ENCODE data around the gene SNX2.
"Not testable (repeated sequence)": the region's sequence is repeated elsewhere in the genome, so short reads cannot be mapped to it uniquely, and the experiment has no call there.

Gene SNX2

DNA sequence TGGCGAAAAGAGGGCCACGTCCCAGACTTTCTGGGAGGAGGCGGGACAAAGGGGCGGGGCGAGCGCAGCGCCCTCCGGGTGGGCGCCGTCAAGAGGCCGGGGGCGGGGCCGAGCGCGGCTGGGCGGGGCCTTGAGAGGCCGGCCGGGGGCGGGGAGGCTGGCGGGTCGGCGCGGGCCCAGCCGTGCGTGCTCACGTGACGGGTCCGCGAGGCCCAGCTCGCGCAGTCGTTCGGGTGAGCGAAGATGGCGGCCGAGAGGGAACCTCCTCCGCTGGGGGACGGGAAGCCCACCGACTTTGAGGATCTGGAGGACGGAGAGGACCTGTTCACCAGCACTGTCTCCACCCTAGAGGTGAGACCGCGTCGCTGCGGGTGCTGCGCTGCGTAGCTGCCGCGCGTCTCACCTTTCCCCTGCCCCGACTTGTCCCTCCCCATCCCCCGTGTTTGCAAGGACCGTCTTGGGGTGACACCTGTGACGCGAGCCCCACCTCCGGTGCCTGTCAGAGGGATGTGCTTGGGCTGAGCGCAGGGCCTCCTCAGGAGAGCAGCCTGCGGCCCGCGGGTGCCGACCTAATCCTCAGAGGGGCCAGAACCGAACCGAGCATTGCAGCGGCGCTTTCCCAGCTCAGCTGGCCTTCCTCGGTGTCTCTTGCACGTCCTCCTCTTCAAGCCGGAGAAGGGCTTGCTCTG is at the start of gene SNX2:
Gene SNX2, plus strand, starts transcription at position 220 of the 689 bp plus-strand sequence. Its CDS starts 24 bp downstream, at position 244.
- peak; percentile 65 for DNase-seq

- DNase-seq, result no peak
Observed at GRCh38 chr5:122727112-122727541, 47.8 kb upstream of the SNX2 start.

DNA sequence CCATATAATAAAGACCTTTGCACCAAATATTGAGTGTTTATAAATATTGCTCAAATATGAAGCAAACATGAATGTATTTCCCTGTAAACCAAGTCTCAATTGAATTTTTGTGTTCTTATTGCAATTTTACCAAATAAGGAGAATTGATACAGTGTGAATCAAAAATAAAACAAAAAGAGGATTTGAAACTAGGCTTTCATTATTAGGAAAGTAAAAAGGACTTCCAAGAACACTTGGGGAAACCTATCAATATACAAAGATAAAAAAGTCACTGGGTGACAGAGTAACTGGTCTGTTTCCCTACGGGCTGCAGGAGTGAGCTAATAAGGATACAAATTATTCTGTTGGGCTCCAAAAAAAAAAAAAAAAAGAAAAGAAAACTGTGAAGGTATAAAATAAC is 44.8 kb upstream of the SNX2 start:
- DNase-seq, result no peak

DNA sequence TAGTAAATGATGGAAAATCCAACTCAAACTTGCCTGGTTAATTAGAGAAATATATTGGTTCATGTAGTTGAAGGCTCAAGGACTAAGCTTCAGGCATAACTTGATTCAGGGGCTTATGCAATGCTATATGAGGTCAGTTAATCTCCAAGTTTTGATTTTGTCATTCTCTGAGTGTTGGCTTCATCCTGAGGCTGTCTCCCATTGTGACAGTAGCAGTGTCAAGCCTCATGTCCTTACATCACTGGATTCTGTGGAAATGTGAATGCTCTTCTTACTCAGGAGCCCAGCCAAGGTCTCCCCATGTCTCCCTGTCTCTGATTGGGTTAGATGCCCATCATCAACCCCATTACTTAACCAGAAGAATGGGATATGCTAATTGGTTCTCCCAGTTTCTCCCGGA is 44.4 kb upstream of the SNX2 start:
- DNase-seq, result no peak

DNA sequence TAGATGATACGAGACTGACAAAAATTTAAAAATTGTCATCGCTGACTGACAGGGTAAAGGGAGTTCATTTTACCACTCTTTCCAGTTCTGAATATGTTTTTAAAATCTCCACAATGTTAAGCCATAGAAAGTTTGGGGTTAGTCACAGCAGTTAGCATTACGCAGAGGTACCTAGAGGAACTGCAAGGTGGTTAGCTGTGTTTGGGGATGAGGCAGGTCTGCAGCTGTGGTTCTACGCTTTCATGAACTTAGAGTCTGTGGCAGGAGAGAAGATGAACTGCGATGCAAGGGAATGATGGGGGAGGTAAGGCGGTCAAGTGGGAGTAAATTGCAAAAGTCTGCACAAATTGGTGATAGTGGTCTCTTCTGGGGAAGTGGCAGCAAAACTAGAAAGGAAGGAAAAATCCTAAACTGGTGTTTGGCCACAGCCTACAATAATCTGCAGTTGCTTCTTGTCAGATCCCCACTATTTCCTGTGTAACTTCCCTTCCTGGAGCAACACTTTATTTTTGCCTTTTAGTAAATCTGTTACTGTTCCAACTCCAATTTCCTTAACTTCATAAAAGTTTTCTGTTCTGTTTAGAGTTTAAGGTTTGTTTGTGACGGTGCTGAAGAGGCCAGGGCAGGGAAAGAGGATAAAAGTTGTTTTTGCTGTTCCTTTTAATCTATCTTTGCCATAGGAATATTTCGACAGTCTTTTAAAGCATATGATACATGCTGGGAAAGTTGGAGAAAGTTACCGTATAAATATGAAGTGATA is 38.6 kb upstream of the SNX2 start:
- DNase-seq, result no peak

GRCh38 chr5:122738088-122738487 is 36.8 kb upstream of the SNX2 start:
- DNase-seq, result no peak

DNA sequence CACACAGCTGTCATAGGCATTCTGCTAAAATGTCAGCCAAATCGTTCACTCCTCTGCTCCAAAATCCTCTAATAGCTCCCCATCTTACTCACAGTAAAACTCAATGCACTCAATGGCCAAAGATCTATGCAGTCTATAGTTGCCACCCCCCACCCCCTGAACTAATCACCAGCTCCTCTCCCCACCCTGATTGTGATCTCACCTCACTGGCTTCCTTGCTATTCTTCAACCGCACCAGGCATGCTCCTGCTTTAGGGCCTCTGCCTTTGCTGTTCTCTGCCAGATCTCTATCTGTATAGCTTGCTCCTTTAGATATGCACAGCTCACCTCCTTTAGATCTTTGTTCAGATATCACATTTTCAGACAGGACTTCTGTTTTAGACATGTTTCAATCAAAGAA is 33.2 kb upstream of the SNX2 start:
- DNase-seq, result no peak

DNA sequence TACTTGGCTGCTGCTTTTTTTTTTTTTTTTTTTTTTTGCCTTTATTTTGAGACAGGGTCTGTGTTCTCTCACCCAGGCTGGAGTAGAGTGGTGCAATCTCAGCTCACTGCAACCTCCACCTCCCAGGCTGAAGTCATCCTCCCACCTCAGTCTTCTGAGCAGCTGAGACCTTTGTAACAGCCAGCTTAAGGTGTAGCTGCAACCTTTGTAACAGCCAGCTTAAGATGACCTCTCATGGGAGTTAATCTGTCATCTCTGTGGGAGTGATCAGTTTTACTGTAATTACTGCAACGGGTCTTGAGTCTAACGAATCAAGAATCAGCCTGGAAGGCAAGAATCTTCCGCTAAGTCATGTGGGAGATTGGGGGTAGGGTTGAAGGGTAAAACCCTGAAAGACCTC is 31.6 kb upstream of the SNX2 start:
- no peak for DNase-seq

GRCh38 chr5:122745597-122745996 is 29.3 kb upstream of the SNX2 start:
- no peak for DNase-seq

DNA sequence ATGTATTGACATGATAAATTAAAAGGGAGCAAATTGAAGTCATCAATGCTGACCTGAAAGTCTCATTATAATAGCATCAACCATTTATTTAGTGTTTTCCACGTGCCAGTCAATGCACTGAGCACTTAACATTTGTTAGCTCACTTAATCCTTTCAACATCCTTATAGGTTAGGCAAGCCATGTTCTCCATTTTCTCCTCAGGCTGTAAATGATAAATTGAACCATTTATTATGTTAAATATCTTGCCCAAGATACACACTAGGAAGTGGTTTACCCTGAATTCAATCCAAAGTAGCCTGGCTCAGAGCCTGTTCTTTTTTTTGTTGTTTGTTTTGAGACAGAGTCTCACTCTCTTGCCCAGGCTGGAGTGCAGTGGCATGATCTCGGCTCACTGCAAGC is 25.0 kb upstream of the SNX2 start:
- DNase-seq, result no peak

GRCh38 chr5:122751293-122751782 is 23.5 kb upstream of the SNX2 start:
- no peak for DNase-seq

DNA sequence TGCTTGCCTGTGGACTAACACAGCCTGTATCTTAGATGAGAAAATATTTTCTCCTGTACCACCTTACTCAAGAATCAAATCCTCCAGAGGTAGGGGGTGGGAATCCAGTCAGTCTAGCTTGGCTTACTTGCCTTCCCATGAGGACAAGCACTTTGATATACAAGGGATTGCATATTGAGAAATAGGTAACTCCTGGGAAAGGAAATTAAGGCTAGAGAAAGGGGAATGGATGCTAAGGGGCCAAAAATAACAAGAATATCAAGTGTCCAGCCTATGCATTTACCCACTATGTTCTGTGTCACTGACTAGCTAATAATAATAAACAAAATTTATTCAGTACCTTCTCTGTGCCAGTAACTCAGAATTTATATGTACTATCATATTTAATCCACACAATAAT is 21.4 kb upstream of the SNX2 start:
- DNase-seq, result no peak

DNA sequence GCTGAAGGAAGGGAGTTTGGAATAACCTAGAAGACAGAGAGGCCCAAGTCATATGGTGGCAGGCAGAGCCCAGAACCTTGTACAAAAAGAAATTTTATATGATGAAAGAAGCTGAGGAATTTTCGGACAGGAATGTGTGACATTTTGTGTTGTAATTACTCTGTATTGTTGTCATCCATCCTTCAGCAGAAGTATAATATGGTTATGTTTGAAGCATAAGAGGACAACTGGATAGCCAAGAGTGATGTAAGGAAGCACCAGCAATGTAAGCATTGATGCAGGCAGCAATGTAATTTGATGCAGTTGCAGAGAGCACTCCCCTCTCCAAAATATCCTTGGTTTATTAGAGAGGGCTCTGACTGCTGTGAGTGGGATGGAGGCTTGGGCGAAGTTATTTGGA is 19.1 kb upstream of the SNX2 start:
- no peak for DNase-seq

DNA sequence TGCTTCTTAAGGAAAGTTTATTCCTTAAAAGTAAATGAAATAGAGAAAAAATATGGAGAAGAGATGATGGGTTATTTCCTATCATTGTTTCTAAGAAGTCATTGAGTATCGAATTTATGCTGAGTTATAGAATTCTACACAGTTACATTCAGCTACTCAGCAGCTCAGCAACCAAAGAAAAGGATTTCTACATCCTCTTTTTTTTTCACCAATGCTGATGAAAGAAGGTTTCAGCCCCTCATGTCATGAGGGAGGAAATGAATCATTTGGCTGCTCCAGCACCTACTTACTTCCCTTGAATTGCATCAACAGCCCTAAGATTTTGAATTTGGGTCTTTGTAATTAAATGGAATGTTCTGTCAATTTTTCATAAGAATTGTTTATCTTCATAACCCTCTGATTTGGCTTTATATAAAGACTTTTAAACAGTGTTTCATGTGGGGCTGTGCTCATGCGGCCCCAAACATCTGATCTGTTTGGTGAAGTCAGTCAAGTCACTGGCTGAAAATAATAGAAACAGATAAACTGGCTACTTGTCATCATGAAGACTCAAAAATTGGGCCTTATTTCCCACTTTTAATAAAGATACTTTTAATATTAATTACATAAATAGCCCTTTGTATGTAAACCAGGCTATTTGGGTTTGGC is 18.5 kb upstream of the SNX2 start:
- peak; percentile 0 for DNase-seq

GRCh38 chr5:122757285-122757684 is 17.6 kb upstream of the SNX2 start:
- DNase-seq, result no peak

DNA sequence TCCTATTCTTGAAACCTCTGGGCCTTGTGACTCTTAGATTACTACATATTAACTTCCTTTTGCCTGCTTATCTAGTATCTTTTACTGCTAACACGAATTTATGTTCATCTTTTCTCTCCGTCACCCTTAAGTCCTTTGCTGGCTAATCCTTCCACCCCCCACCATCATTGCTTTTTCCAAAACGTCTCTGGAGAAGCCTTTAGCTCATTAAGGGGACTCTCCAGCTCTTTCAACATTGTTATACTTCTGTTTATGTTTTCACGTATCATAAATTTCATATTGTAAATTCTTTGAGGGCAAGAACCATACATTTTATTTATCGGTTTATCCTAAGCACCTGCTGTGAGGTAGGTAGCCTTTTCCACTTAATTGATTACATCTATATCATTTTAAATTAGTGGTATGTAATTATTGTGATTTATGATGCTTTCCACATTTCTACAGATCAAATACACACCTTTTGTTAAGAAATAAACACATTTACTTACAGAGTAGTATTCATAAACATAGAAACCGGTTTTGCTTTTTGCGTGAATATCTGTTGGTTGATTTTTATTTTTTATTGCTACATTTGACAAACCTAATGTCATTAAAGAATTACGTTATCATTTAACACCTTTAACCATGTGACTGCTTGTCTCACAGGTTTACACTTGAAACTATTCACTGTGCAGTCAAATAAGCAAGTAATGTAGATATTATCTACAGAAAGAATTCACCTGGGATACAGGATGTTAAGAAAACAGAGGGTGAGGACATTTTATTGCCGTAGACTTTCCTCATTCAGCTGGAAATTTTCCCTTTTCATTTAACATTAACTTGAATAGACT is 15.4 kb upstream of the SNX2 start:
- no peak for DNase-seq

- DNase-seq, result no peak
Observed at GRCh38 chr5:122760236-122760635, 14.6 kb upstream of the SNX2 start.

GRCh38 chr5:122761115-122761514 is 13.8 kb upstream of the SNX2 start:
- DNase-seq, result no peak

DNA sequence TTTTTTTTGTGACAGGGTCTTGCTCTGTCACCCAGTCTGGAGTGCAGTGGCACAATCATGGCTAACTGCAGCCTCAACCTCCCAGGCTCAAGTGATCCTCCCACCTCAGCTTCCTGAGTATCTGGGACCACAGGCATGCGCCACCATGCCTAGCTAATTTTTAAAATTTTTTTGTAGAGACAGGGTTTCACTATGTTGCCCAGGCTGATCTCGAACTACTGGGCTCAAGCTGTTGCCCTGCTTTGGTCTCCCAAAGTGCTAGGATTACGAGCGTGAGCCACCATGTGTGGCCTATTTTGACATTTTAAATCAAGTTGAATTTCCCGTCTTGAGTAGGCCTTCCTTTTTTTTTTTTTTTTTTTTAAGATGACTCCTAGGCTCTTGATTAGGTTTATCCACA is 13.0 kb upstream of the SNX2 start:
- not testable (repeated sequence) for DNase-seq

GRCh38 chr5:122766130-122766529 is 8.8 kb upstream of the SNX2 start:
- no peak for DNase-seq

GRCh38 chr5:122770477-122770876 is 4.4 kb upstream of the SNX2 start:
- no peak for DNase-seq

DNA sequence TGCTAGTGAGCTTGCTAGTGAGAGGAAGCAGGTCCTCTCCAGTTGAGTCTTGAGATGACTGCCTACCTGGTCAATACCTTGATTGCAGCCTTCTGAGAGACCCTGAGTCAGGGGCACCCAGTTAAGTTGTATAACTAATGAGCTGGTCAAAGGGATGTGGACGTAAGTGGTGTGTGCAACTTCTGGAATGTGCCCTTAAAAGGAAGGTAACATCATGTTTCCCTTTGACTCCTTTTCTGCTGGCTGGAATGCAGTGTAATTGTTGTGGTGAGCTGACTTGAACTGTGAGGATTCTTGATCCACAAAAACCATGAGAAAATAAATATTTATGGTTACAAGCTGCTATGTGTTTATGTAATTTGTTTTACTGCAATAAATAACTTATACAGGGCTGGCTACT is 2.4 kb upstream of the SNX2 start:
- DNase-seq, result no peak

DNA sequence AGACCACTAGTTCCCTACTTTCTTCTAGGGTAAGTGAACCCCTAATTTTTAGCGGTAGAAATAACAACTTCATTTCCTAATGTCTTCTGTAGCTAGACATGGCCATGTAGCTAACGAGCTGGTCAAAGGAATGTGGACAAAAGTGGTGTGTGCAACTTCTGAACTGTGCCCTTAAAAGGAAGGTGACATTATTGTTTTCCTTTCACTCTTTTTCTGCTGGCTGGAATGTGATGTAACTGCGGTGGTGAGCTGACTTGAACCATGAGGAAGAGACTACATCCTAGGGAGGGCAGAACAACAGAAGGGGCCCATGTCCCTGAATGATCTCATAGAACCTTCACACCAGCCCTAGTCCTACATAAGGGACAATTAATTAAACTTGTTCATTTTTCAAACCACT is 1.3 kb upstream of the SNX2 start:
- DNase-seq, result no peak
